ENCODE measurements around the gene CPA3. TPM values are rescaled to one million over a fixed set of nuclear protein-coding genes. Genes with fewer than 3 reads are reported as not detected.

The CPA3 gene
- total RNA-seq, 4 donors from 2014 or later: 5.6 to 28.8 (median 12.7) TPM

GRCh38 chr3:148879256-148879655 is 14.2 kb downstream of the CPA3 start:
- TF ChIP-seq EP300 (IDR thresholded peaks at IDR 0.05) (no peak), CTCF (IDR thresholded peaks at IDR 0.05) (no peak), POLR2A (IDR thresholded peaks at IDR 0.05) (no peak)
- ATAC-seq: no peak
- Histone ChIP-seq H3K36me3 (no peaks in the 10 kb centered on the region), H3K27me3 (no peaks in the 10 kb centered on the region), H3K4me3 (no peak overlapping the region), H3K4me1 (no peaks in the 10 kb centered on the region), H3K9me3 (no peaks in the 10 kb centered on the region), H3K27ac (no peak overlapping the region)

- H3K36me3 ChIP-seq: no peaks in the 10 kb centered on the region
- no peak for ATAC-seq
- H3K4me3 ChIP-seq: no peak overlapping the region
- no peak overlapping the region for H3K27ac ChIP-seq
- no peaks in the 10 kb centered on the region for H3K9me3 ChIP-seq
- TF ChIP-seq POLR2A (IDR thresholded peaks at IDR 0.05) (no peak), EP300 (IDR thresholded peaks at IDR 0.05) (no peak), CTCF (IDR thresholded peaks at IDR 0.05) (no peak)
- no peaks in the 10 kb centered on the region for H3K27me3 ChIP-seq
- no peaks in the 10 kb centered on the region for H3K4me1 ChIP-seq
Observed at GRCh38 chr3:148880681-148881080, 15.6 kb downstream of the CPA3 start.

- no peak for ATAC-seq
- 75 to 84% methylated on average over 2 of the region's 2 CpGs for WGBS, 2 donors (ENCODE audit: low coverage in 1 of 2)
- Histone ChIP-seq H3K27ac (no peak overlapping the region), H3K9me3 (no peaks in the 10 kb centered on the region), H3K27me3 (no peaks in the 10 kb centered on the region), H3K4me1 (no peaks in the 10 kb centered on the region), H3K36me3 (no peaks in the 10 kb centered on the region), H3K4me3 (no peak overlapping the region)
- TF ChIP-seq POLR2AphosphoS5 (IDR thresholded peaks at IDR 0.05) (no peak), POLR2A (IDR thresholded peaks at IDR 0.05) (no peak), CTCF (IDR thresholded peaks at IDR 0.05) (no peak), EP300 (IDR thresholded peaks at IDR 0.05) (no peak)
Observed at GRCh38 chr3:148881286-148881685, 16.2 kb downstream of the CPA3 start.

DNA sequence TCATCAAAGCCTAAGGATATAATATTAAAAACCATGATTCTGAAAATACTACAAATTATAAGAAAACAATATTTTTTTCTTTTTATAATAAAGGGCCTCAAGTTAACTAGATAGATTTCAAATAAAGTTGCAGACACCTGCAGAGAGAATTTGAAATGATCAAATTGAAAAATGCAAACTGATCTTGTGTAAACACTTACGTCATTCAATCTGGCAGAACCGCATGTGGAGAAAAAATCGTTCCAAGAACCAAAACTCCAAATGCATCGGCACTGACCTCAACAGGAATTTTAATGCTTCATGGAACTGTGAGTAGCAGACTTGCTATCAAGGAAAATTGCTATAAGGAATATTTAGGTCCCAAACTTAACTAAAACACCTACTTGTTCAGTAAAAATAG is 17.2 kb downstream of the CPA3 start:
- no peak overlapping the region for H3K27ac ChIP-seq

DNA sequence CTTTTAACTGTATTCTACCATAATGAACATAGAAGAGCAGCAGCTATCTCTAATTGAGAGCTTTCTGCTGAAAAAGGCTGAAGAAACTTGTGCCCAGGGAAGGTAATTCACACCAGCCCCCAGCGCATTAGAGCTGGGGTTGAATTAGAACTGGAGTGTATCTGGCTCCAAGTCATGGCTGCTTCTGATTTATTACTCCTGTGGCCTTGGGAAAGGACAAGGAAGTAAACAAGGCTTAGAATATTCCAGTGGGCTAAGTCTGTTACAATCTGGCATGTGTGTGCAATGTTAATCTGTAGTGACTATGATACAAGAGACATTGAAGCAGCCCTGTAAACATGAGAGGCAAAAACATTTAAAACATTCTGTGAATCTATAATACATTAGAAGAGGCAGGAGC is 18.1 kb downstream of the CPA3 start:
- Histone ChIP-seq H3K9me3 (no peaks in the 10 kb centered on the region), H3K4me1 (no peaks in the 10 kb centered on the region), H3K4me3 (no peak overlapping the region), H3K27me3 (no peaks in the 10 kb centered on the region), H3K36me3 (no peaks in the 10 kb centered on the region), H3K27ac (no peak overlapping the region)
- 100% methylated on average over 1 of the region's 1 CpG; no CpG with 5 or more reads in 1 of the 2 donors for WGBS, 2 donors (ENCODE audit: low coverage in 1 of 2)
- TF ChIP-seq POLR2A (IDR thresholded peaks at IDR 0.05) (no peak), EP300 (IDR thresholded peaks at IDR 0.05) (no peak), POLR2AphosphoS5 (IDR thresholded peaks at IDR 0.05) (no peak), CTCF (IDR thresholded peaks at IDR 0.05) (no peak)
- ATAC-seq: no peak

More for the DNA sequence above, 17.2 kb downstream of the CPA3 start:
- H3K27me3 ChIP-seq: no peaks in the 10 kb centered on the region
- no peak for ATAC-seq
- TF ChIP-seq EP300 (IDR thresholded peaks at IDR 0.05) (no peak), POLR2A (IDR thresholded peaks at IDR 0.05) (no peak), POLR2AphosphoS5 (IDR thresholded peaks at IDR 0.05) (no peak)
- no peaks in the 10 kb centered on the region for H3K9me3 ChIP-seq
- 33 to 53% methylated on average over 4 of the region's 4 CpGs for WGBS, 2 donors (ENCODE audit: low coverage in 1 of 2)
- H3K36me3 ChIP-seq: no peaks in the 10 kb centered on the region
- H3K4me3 ChIP-seq: no peak overlapping the region
- no peaks in the 10 kb centered on the region for H3K4me1 ChIP-seq

GRCh38 chr3:148884261-148884660 is 19.2 kb downstream of the CPA3 start:
- no peak for ATAC-seq
- Histone ChIP-seq H3K27me3 (no peaks in the 10 kb centered on the region), H3K36me3 (no peaks in the 10 kb centered on the region), H3K4me3 (no peak overlapping the region), H3K9me3 (no peaks in the 10 kb centered on the region), H3K4me1 (no peaks in the 10 kb centered on the region), H3K27ac (no peak overlapping the region)
- no peak for TF ChIP-seq POLR2A (IDR thresholded peaks at IDR 0.05)
- no peak for TF ChIP-seq EP300 (IDR thresholded peaks at IDR 0.05)
- TF ChIP-seq CTCF (IDR thresholded peaks at IDR 0.05): no peak
- no peak for TF ChIP-seq POLR2AphosphoS5 (IDR thresholded peaks at IDR 0.05)

All from gastroesophageal sphincter (tissue), 4 donors.